Mesenchymal stem cell (in vitro differentiated cells and primary cell): Measurements from ENCODE around the gene EVC.

Source experiments
- DNase-seq: peaks from one replicate; pipeline ENCODE4 v3.0.0-alpha.2; 2013
- H2AFZ ChIP-seq: one replicate; pipeline ENCODE4 v1.6.1; 2013; ENCODE audit warnings: low read depth, mild to moderate bottlenecking, control low read depth, inconsistent platforms, low read length, moderate library complexity
- H2AK5ac ChIP-seq: 2 replicates; pipeline ENCODE4 v1.6.1; 2013; ENCODE audit warnings: low read length, moderate library complexity, mild to moderate bottlenecking, inconsistent platforms; ENCODE audit not compliant: severe bottlenecking
- H2BK120ac ChIP-seq: one replicate; pipeline ENCODE4 v1.6.1; 2013; ENCODE audit warnings: low read depth, mild to moderate bottlenecking, inconsistent platforms, low read length, moderate library complexity
- H2BK12ac ChIP-seq, 2 experiments: one replicate each; pipeline ENCODE4 v1.6.1; 2013; ENCODE audit warnings: inconsistent platforms in 2 of 2, low read length in 2 of 2, mild to moderate bottlenecking in 2 of 2, moderate library complexity in 2 of 2, control low read depth in 1 of 2
- H2BK15ac ChIP-seq: one replicate; pipeline ENCODE4 v1.6.1; 2013; ENCODE audit warnings: mild to moderate bottlenecking, low read depth, inconsistent platforms; ENCODE audit not compliant: poor library complexity, severe bottlenecking
- H2BK5ac ChIP-seq: 2 replicates; pipeline ENCODE4 v1.6.1; 2013; ENCODE audit warnings: low read depth, mild to moderate bottlenecking, low read length, control low read depth, inconsistent platforms; ENCODE audit not compliant: poor library complexity, severe bottlenecking
- H3K14ac ChIP-seq, 2 experiments: one replicate each; pipeline ENCODE4 v1.6.1; 2013; ENCODE audit warnings: inconsistent platforms in 2 of 2, low read length in 2 of 2, control low read depth in 1 of 2, mild to moderate bottlenecking in 1 of 2, moderate library complexity in 1 of 2
- H3K18ac ChIP-seq, 2 experiments: one replicate each; pipeline ENCODE4 v1.6.1; 2013; ENCODE audit warnings: inconsistent platforms in 2 of 2, low read length in 2 of 2, control low read depth in 1 of 2, low read depth in 1 of 2, mild to moderate bottlenecking in 1 of 2
- H3K23ac ChIP-seq, 2 experiments: one replicate each; pipeline ENCODE4 v1.6.1; 2013; ENCODE audit warnings: inconsistent platforms in 2 of 2, low read length in 2 of 2, mild to moderate bottlenecking in 2 of 2, moderate library complexity in 2 of 2, control low read depth in 1 of 2
- H3K27ac ChIP-seq: 2 replicates; pipeline ENCODE4 v1.5.1; 2013; ENCODE audit warnings: mild to moderate bottlenecking, moderate library complexity, low read length, control low read depth, inconsistent platforms; ENCODE audit not compliant: poor library complexity, severe bottlenecking
- H3K27me3 ChIP-seq, 2 experiments: 2 replicates each; pipeline versions ENCODE4 v1.6.1 to v1.7.0; 2013; ENCODE audit warnings: low read length in 2 of 2, mild to moderate bottlenecking in 2 of 2, moderate library complexity in 2 of 2, control low read depth in 1 of 2, inconsistent platforms in 1 of 2; ENCODE audit not compliant: control insufficient read depth in 1 of 2, insufficient read depth in 1 of 2
- H3K36me3 ChIP-seq, 2 experiments: 2 replicates each; pipeline versions ENCODE4 v1.6.1 to v1.7.0; 2013; ENCODE audit warnings: low read length in 2 of 2, control low read depth in 1 of 2, inconsistent platforms in 1 of 2, low read depth in 1 of 2, mild to moderate bottlenecking in 1 of 2; ENCODE audit not compliant: insufficient read depth in 2 of 2, control insufficient read depth in 1 of 2
- H3K4ac ChIP-seq, 2 experiments: one replicate each; pipeline ENCODE4 v1.6.1; 2013; ENCODE audit warnings: inconsistent platforms in 2 of 2, low read length in 2 of 2, mild to moderate bottlenecking in 2 of 2, moderate library complexity in 2 of 2, control low read depth in 1 of 2, low read depth in 1 of 2
- H3K4me1 ChIP-seq: 2 replicates; pipeline ENCODE4 v1.6.1; 2013; ENCODE audit warnings: low read depth, low read length, control low read depth; ENCODE audit not compliant: control insufficient read depth, insufficient read depth
- H3K4me2 ChIP-seq: 2 replicates; pipeline ENCODE4 v1.6.1; 2013; ENCODE audit warnings: low read length, mild to moderate bottlenecking, inconsistent platforms; ENCODE audit not compliant: poor library complexity, severe bottlenecking
- H3K4me3 ChIP-seq, 2 experiments: 2 replicates each; pipeline versions ENCODE4 v1.5.1 to v1.7.0; 2013; ENCODE audit warnings: low read length in 2 of 2, mild to moderate bottlenecking in 2 of 2, control low read depth in 1 of 2, low read depth in 1 of 2; ENCODE audit not compliant: insufficient read depth in 1 of 2
- H3K79me1 ChIP-seq: replicated peaks from 2 replicates; pipeline ENCODE4 v1.6.1; 2013; ENCODE audit warnings: mild to moderate bottlenecking, control low read depth, low read length, inconsistent platforms; ENCODE audit not compliant: poor library complexity, severe bottlenecking
- H3K9ac ChIP-seq: 2 replicates; pipeline ENCODE4 v1.7.0; 2013; ENCODE audit warnings: mild to moderate bottlenecking, low read length, moderate library complexity
- H3K9me3 ChIP-seq: 2 replicates; pipeline ENCODE4 v1.7.0; 2013; ENCODE audit warnings: mild to moderate bottlenecking, low read length; ENCODE audit not compliant: control insufficient read depth
- H4K8ac ChIP-seq: one replicate; pipeline ENCODE4 v1.6.1; 2013; ENCODE audit warnings: inconsistent platforms, mild to moderate bottlenecking, low read length, moderate library complexity
- H4K91ac ChIP-seq: one replicate; pipeline ENCODE4 v1.6.1; 2013; ENCODE audit warnings: mild to moderate bottlenecking, low read length, inconsistent platforms
- WGBS: methylation state at CpG from one replicate; pipeline ENCODE4 v1.1.7; 2013; ENCODE audit warnings: mixed read lengths; 5-methylcytosine and 5-hydroxymethylcytosine counted together

The EVC gene

DNA sequence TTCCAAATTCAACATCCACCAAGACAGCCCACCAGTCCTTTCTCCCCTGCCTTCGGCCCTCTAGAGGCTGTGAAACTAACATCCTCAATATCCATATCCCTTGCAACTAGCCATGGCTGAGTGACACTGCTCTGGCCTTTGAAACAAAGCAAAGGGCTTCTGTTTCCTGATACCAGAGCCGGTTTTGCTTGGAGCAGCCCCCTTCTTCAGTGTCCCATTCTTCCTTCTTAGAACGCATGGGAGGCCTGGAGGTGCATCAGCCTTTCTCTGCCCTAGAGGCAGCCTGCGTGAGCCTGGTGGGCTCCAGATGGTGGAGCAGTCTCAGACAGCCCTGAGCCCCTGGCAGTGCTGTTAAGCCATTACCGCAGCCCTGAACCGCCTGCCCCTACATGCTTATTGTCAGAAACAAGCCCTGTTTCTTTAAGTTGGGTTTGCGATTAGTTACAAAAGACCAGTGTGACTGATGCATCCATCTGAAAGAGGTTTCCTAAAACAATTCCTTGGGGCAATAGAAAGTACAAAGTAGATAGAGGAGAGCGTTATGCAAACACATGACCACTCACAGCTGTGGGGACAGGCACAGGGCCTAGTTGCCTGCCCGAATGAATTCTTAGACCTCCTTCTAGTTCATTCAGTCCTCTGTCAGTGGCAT is 74.1 kb downstream of the EVC start:
- H3K27ac ChIP-seq = no peak overlapping the region
- H4K91ac ChIP-seq = no peak overlapping the region
- H3K9ac ChIP-seq = peak overlapping the region; percentile 53
- DNase-seq = no peak
- no peak overlapping the region for H2AK5ac ChIP-seq
- no peak overlapping the region for H3K4me3 ChIP-seq
- no peak overlapping the region for H2BK12ac ChIP-seq
- peaks cover 5% of the 10 kb centered on the region for H3K4me1 ChIP-seq
- no peak overlapping the region for H3K23ac ChIP-seq
- H3K18ac ChIP-seq = no peak overlapping the region
- H3K14ac ChIP-seq = no peak overlapping the region
- H3K27me3 ChIP-seq = no peaks in the 10 kb centered on the region
- peaks cover 50 to 90% of the 10 kb centered on the region in 2 experiments for H3K36me3 ChIP-seq
- H3K9me3 ChIP-seq = no peaks in the 10 kb centered on the region
- H3K4ac ChIP-seq = no peak overlapping the region
- H2BK120ac ChIP-seq = no peak overlapping the region
- WGBS = 96% methylated on average over 9 of the region's 9 CpGs
- no peak overlapping the region for H2BK5ac ChIP-seq
- H4K8ac ChIP-seq = no peak overlapping the region
- peaks cover 16% of the 10 kb centered on the region for H3K79me1 ChIP-seq
- no peak overlapping the region for H3K4me2 ChIP-seq
- no peak overlapping the region for H2BK15ac ChIP-seq
- no peak overlapping the region for H2AFZ ChIP-seq

DNA sequence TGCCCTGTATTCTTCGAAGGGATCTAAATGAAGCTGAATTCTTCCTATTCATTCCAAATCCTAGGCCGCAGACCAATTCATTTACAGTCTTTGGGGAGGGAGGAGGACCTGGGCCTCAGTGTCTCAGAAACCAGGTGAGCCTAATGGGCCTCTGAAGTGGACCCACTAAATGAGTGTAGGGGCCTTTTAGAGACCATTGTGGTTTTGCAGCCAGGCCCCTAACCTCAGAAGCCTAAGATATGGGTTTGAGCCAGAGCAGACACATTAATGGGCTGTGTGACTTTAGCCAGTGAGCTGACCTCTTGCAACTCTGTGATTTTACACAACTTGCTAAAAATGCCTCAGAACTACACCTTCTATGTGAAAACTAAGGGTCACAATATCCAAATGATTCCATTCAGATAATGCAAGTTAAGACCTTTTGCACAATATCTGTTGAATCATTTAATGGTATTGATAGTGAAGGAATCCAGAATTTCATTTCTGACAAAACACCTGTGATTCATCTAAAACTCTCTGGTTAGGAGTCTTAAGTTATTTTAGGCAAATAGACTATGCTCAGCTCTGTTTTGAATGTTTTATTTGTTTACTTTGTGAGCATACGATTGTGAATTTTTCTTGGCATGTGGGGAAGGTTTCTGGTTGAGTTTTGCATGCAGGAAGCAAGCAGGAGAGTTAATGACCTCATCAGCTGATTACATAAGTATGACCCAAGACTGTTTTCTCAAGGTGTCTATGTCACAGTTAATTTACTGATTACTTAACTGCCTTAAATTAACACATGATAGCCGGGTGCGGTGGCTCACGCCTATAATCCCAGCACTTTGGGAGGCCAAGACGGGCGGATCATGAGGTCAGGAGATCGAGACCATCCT is 75.0 kb downstream of the EVC start:
- no peak overlapping the region for H2BK5ac ChIP-seq
- peak; percentile 32 for DNase-seq
- H3K23ac ChIP-seq = no peak overlapping the region
- peak overlapping the region; percentile 53 for H3K9ac ChIP-seq
- H3K4me1 ChIP-seq = peaks cover 2% of the 10 kb centered on the region
- H3K4me2 ChIP-seq = no peak overlapping the region
- H3K9me3 ChIP-seq = no peaks in the 10 kb centered on the region
- no peak overlapping the region for H3K4ac ChIP-seq
- H3K14ac ChIP-seq = no peak overlapping the region
- 85% methylated on average over 9 of the region's 9 CpGs for WGBS
- H4K8ac ChIP-seq = no peak overlapping the region
- no peak overlapping the region for H2AFZ ChIP-seq
- H3K27me3 ChIP-seq = no peaks in the 10 kb centered on the region
- no peak overlapping the region for H4K91ac ChIP-seq
- no peak overlapping the region for H3K18ac ChIP-seq
- H2BK120ac ChIP-seq = no peak overlapping the region
- no peak overlapping the region for H2AK5ac ChIP-seq
- H3K4me3 ChIP-seq = no peak overlapping the region
- peaks cover 47 to 87% of the 10 kb centered on the region in 2 experiments for H3K36me3 ChIP-seq
- no peak overlapping the region for H2BK12ac ChIP-seq
- no peak overlapping the region for H2BK15ac ChIP-seq
- peaks cover 15% of the 10 kb centered on the region for H3K79me1 ChIP-seq
- no peak overlapping the region for H3K27ac ChIP-seq

DNA sequence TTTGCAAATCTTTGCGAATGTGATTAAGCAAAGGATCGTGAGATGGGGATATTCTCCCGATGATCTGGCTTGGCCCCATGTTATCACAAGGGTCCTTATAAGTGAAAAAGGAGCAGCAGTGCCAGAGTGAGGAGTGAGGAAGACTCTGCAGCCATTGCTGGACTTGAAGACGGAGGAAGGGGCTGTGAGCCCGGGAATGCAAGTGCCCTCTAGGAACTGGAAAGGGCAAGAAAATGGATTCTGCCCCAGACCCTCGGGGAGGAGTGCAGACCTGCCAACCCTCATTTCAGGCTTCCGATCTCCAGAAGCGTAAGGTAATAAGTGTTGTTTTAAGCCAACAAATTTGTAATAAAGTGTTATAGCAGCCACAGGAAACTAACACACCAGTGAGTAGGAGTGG is 76.3 kb downstream of the EVC start:
- no peak overlapping the region for H2BK15ac ChIP-seq
- over 99% methylated on average over 8 of the region's 8 CpGs for WGBS

DNA sequence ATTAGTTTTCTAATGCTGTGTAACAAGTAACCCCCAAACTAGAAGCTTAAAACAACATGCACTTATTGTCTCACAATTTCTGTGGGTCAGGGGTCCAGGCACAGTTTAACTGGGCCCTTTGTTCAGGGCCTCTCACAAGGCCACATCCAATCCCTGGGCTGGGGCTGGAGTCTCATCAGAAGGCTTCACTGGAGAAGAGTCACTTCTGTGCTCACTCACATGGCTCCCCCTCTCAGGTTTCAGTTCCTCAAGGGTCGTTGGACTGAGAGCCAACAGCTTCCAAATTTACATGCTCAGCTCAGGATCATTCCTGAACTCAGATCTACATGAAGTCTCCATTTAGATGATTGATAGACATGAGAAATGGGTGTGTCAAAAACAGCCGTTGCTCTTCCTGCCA is 77.1 kb downstream of the EVC start:
- H3K18ac ChIP-seq = no peak overlapping the region
- H2BK120ac ChIP-seq = no peak overlapping the region
- H3K27me3 ChIP-seq = no peaks in the 10 kb centered on the region
- no peak overlapping the region for H3K14ac ChIP-seq
- H3K79me1 ChIP-seq = peaks cover 17% of the 10 kb centered on the region
- WGBS = 82% methylated on average over 1 of the region's 2 CpGs
- no peak overlapping the region for H3K9ac ChIP-seq
- no peak overlapping the region for H4K8ac ChIP-seq
- no peak overlapping the region for H2BK12ac ChIP-seq
- no peak overlapping the region for H3K4me2 ChIP-seq
- no peak overlapping the region for H2BK5ac ChIP-seq
- H3K23ac ChIP-seq = no peak overlapping the region
- H2AK5ac ChIP-seq = no peak overlapping the region
- peaks cover 46 to 90% of the 10 kb centered on the region in 2 experiments for H3K36me3 ChIP-seq
- H3K27ac ChIP-seq = no peak overlapping the region
- H3K4me3 ChIP-seq = no peak overlapping the region
- no peak overlapping the region for H3K4ac ChIP-seq
- no peaks in the 10 kb centered on the region for H3K9me3 ChIP-seq
- no peak overlapping the region for H2BK15ac ChIP-seq
- H4K91ac ChIP-seq = no peak overlapping the region
- no peak overlapping the region for H2AFZ ChIP-seq
- peaks cover 2% of the 10 kb centered on the region for H3K4me1 ChIP-seq
- DNase-seq = no peak

More for the DNA sequence above, 76.3 kb downstream of the EVC start:
- Histone ChIP-seq H4K8ac (no peak overlapping the region), H3K4me2 (no peak overlapping the region), H2BK5ac (no peak overlapping the region), H3K23ac (no peak overlapping the region), H3K4me3 (no peak overlapping the region), H3K79me1 (peaks cover 19% of the 10 kb centered on the region), H3K4ac (no peak overlapping the region), H4K91ac (no peak overlapping the region), H3K4me1 (peaks cover 2% of the 10 kb centered on the region), H3K27ac (no peak overlapping the region), H3K9ac (no peak overlapping the region), H3K36me3 (peaks cover 50 to 90% of the 10 kb centered on the region in 2 experiments), H3K14ac (no peak overlapping the region), H3K27me3 (no peaks in the 10 kb centered on the region), H2AK5ac (no peak overlapping the region), H2BK12ac (no peak overlapping the region), H2BK120ac (no peak overlapping the region), H3K18ac (no peak overlapping the region), H3K9me3 (no peaks in the 10 kb centered on the region), H2AFZ (no peak overlapping the region)
- no peak for DNase-seq
